Measurements from ENCODE around the gene REPS2. TPM values are rescaled to one million over a fixed set of nuclear protein-coding genes. Genes with fewer than 3 reads are reported as not detected.
A peak's percentile ranks its signal among the peaks of the same experiment; 100 is the strongest.

REPS2 gene
- total and polyA plus RNA-seq, 9 of the 15 experiments (the other 6 are each of a cell fraction or from before 2014, with no cell fraction given): 0.01 to 0.07 (median 0.01) TPM; not detected in 3

DNA sequence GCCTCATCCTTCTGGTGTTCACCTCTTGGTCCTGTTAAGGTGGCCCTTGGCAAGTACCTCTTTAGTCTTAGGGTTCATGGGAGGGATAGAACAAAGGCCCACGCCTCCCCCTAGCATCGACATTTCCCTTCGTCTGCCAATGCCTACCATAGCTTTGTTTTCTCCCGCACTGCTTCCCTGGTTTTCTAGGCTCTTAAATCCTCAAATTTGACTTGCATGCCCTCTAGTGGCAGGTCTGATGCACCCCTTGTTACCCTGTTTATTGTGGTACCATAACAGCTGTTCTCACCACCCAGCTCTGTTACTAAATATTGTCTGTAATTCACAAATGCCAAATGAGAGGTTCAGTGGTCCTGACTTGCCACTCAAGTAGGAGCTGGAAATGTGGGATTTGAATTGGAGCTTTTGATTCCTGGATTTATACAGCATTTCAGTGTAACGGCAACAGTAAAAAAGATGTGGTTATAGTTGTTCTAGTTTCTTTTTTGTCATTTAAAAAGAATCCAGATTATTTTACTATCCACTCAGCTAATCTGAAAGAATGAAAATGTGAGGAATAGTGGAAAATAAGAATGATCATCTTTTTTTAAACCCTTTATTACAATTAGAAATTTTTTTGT is 100.1 kb downstream of the REPS2 start (continued):
- no peak for TF ChIP-seq TCF7 (IDR thresholded peaks at IDR 0.05; ENCODE audit: borderline replicate concordance)
- TF ChIP-seq RAD21 (CRISPR knock-in tag; conservative IDR thresholded peaks at IDR 0.05 in 1 of 2, IDR thresholded peaks at IDR 0.05 in 1 of 2): peak; percentile 55 to 85
- TF ChIP-seq, protein P1, sequence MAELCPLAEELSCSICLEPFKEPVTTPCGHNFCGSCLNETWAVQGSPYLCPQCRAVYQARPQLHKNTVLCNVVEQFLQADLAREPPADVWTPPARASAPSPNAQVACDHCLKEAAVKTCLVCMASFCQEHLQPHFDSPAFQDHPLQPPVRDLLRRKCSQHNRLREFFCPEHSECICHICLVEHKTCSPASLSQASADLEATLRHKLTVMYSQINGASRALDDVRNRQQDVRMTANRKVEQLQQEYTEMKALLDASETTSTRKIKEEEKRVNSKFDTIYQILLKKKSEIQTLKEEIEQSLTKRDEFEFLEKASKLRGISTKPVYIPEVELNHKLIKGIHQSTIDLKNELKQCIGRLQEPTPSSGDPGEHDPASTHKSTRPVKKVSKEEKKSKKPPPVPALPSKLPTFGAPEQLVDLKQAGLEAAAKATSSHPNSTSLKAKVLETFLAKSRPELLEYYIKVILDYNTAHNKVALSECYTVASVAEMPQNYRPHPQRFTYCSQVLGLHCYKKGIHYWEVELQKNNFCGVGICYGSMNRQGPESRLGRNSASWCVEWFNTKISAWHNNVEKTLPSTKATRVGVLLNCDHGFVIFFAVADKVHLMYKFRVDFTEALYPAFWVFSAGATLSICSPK (IDR thresholded peaks at IDR 0.05; ENCODE audit: borderline replicate concordance): no peak
- TF ChIP-seq NR2C2 (CRISPR knock-in tag; IDR thresholded peaks at IDR 0.05): no peak
- no peak for TF ChIP-seq NR2C2 (tag; IDR thresholded peaks at IDR 0.05)
- TF ChIP-seq, protein P2, sequence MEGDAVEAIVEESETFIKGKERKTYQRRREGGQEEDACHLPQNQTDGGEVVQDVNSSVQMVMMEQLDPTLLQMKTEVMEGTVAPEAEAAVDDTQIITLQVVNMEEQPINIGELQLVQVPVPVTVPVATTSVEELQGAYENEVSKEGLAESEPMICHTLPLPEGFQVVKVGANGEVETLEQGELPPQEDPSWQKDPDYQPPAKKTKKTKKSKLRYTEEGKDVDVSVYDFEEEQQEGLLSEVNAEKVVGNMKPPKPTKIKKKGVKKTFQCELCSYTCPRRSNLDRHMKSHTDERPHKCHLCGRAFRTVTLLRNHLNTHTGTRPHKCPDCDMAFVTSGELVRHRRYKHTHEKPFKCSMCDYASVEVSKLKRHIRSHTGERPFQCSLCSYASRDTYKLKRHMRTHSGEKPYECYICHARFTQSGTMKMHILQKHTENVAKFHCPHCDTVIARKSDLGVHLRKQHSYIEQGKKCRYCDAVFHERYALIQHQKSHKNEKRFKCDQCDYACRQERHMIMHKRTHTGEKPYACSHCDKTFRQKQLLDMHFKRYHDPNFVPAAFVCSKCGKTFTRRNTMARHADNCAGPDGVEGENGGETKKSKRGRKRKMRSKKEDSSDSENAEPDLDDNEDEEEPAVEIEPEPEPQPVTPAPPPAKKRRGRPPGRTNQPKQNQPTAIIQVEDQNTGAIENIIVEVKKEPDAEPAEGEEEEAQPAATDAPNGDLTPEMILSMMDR (IDR thresholded peaks at IDR 0.05 in 2 of 3, conservative IDR thresholded peaks at IDR 0.05 in 1 of 3; ENCODE audit: insufficient read depth in 2 of 3, low read depth in 1 of 3, low read length in 3 of 3): peak; percentile 68 to 76 (median 71); a peak in 5 of 6 replicates
- TF ChIP-seq, protein P3, sequence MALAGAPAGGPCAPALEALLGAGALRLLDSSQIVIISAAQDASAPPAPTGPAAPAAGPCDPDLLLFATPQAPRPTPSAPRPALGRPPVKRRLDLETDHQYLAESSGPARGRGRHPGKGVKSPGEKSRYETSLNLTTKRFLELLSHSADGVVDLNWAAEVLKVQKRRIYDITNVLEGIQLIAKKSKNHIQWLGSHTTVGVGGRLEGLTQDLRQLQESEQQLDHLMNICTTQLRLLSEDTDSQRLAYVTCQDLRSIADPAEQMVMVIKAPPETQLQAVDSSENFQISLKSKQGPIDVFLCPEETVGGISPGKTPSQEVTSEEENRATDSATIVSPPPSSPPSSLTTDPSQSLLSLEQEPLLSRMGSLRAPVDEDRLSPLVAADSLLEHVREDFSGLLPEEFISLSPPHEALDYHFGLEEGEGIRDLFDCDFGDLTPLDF (CRISPR knock-in tag; IDR thresholded peaks at IDR 0.05): no peak
- peak; percentile 32 to 38; a peak in 1 of 4 replicates for TF ChIP-seq FOXK2 (conservative IDR thresholded peaks at IDR 0.05 in 1 of 2, IDR thresholded peaks at IDR 0.05 in 1 of 2; ENCODE audit: low read depth in 2 of 2)
- TF ChIP-seq, protein P4, sequence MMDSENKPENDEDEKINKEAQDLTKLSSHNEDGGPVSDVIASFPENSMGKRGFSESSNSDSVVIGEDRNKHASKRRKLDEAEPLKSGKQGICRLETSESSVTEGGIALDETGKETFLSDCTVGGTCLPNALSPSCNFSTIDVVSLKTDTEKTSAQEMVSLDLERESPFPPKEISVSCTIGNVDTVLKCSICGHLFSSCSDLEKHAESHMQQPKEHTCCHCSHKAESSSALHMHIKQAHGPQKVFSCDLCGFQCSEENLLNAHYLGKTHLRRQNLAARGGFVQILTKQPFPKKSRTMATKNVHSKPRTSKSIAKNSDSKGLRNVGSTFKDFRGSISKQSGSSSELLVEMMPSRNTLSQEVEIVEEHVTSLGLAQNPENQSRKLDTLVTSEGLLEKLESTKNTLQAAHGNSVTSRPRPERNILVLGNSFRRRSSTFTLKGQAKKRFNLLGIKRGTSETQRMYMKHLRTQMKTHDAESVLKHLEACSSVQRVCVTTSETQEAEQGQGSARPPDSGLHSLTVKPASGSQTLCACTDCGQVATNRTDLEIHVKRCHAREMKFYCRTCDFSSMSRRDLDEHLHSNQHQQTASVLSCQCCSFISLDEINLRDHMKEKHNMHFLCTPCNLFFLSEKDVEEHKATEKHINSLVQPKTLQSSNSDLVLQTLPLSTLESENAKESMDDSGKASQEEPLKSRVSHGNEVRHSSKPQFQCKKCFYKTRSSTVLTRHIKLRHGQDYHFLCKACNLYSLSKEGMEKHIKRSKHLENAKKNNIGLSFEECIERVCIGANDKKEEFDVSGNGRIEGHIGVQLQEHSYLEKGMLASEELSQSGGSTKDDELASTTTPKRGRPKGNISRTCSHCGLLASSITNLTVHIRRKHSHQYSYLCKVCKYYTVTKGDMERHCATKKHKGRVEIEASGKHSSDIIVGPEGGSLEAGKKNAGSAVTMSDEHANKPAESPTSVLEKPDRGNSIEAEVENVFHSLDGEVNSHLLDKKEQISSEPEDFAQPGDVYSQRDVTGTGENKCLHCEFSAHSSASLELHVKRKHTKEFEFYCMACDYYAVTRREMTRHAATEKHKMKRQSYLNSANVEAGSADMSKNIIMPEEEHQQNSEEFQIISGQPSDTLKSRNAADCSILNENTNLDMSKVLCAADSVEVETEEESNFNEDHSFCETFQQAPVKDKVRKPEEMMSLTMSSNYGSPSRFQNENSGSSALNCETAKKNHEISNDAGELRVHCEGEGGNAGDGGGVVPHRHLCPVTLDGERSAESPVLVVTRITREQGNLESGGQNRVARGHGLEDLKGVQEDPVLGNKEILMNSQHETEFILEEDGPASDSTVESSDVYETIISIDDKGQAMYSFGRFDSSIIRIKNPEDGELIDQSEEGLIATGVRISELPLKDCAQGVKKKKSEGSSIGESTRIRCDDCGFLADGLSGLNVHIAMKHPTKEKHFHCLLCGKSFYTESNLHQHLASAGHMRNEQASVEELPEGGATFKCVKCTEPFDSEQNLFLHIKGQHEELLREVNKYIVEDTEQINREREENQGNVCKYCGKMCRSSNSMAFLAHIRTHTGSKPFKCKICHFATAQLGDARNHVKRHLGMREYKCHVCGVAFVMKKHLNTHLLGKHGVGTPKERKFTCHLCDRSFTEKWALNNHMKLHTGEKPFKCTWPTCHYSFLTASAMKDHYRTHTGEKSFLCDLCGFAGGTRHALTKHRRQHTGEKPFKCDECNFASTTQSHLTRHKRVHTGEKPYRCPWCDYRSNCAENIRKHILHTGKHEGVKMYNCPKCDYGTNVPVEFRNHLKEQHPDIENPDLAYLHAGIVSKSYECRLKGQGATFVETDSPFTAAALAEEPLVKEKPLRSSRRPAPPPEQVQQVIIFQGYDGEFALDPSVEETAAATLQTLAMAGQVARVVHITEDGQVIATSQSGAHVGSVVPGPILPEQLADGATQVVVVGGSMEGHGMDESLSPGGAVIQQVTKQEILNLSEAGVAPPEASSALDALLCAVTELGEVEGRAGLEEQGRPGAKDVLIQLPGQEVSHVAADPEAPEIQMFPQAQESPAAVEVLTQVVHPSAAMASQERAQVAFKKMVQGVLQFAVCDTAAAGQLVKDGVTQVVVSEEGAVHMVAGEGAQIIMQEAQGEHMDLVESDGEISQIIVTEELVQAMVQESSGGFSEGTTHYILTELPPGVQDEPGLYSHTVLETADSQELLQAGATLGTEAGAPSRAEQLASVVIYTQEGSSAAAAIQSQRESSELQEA (IDR thresholded peaks at IDR 0.05; ENCODE audit: low read depth): no peak
